HK-2 (cell line): Measurements from ENCODE around the gene IDH1.
"Not testable (repeated sequence)": the region's sequence is repeated elsewhere in the genome, so short reads cannot be mapped to it uniquely, and the experiment has no call there.

ENCODE experiments used
- DNase-seq: peaks from one replicate; pipeline ENCODE4 v3.0.0-alpha.2; 2018; ENCODE audit not compliant: unreplicated experiment

Gene IDH1

DNA sequence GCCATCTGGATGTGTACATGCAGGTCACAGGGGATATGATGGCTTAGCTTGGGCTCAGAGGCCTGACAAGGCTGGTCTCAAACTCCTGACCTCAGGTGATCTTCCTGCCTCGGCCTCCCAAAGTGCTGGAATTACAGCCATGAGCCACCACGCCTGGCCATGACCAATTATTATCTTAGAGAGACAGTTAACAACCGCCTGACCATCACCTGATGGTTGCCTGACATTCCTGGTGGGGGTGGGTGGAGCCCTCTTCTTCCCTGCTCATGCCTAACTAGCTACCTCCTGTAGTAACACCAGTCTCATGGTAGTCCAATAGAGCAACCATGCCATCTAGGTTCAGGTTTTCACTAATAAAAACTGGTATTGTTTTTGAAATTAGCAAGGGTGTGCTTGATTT lies 33.0 kb downstream of the IDH1 start:
- not testable (repeated sequence) for DNase-seq

DNA sequence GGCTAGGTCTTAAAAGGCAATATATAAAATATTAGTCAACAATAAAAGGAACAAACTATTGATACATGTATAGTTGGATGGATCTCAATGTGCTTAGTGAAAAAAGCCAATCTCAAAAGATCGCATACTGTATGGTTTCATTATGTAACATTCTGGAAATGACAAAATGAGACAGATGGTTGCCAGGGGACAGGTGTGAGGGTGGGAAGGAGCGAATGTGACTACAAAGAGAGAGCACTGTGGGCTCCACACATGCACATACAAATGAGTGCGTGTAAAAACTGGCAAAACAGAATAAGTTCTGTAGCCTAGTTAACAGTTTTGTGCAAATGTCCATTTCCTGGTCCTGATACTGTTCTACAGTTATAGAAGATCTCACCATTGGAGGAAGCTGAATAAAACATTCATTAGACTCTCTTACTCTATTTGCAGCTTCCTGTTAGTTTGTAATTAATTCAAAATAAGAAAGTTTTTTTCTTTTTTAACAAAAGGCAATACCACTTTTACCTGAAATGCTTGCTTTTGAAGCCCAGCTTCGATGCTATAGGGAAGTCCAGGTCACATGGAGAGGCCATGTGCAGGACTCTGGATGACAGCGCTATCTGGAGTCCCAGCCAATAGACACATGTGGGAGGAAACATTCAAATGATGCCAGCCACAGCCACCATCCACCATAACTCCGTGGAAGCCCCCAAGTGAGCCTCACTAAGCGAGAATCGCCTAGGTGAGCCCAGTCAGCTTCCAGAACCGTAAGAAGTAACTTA lies 44.0 kb downstream of the IDH1 start:
- DNase-seq, result no peak

DNA sequence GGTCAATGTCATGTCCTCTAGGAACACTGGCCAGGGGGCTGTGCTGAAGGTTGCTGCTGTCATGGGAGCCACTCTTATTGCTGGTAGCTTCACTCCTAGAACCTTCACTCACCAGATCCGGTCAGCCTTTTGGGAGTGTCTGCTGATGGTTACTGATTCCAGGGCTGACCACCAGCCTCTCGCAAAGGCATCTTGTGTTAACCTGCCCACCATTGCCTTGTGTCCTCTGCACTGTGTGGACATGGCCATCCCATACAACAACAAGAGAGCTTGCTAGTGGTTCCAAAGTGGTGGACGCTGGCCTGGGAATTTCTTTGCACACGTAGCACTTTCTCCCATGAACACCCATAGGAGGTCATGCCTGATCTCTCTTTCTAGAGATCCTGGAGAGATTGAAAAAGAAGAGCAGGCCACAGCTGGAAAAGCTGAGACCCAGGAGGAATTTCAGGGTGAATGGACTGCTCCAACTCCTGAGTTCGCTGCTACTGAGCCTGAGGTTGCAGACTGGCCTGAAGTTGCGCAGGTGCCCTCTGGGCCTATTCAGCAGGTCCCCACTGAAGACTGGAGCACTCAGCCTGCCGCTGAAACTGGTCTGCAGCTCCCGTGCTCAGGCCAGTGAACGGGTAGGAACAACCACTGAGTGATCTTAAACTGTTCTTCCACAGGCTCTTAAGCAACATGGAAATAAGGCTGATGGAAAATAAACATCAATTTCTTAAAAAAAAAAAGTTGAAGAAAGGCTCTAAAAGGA lies 46.4 kb downstream of the IDH1 start:
- DNase-seq, result no peak

DNA sequence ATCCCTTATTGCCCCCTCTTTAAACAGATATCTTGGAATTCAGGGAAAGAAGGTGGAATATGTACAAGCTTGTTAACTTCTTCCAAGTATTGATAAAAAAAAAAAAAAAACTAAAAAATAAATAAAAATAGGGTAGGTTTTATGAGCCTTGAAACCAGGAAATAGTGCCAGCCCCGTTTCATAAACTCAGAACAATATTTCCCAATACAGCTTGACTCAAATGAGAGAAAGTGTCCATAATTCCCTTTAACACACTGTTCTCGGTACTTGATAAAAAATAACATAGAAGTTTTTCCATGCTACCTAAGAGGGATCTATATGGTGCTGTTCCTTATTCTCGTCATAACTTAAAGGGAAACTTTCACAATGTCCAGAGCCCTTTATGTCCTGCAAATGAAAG lies 47.1 kb downstream of the IDH1 start:
- DNase-seq, result no peak

DNA sequence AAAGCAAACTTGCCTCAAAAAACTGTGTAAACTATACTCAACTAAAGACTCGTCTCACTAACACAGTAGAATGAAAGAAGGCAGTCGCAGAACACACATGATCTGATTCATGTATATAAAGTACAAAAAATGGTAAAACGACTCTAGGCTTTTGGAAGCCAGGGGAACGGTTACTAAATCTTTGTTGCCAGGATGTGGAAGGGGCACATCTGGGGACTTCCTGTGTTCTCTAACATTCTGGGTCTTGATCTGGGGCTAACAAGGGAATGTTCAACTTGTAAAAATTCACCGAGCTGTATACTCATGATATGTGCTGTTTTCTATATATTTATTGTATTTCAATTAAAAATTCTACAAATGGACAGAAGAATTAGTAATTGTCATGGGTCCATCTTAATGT lies 50.7 kb downstream of the IDH1 start:
- DNase-seq, result no peak

DNA sequence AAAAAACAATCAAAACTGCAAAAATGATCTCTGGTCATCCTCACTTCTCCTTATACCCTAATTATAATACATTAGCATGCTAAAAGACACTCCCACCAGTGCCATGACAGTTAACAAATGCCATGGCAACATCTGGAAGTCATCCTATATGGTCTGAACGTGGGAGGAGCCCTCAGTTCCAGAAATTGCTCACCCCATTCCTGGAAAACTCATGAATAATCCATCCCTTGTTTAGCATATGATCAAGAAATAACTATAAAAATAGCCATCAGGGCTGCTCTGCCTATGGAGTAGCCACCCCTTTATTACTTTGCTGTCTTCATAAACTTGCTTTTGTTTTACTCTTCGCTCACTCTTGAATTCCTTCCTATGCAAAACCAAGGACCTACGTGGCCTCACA lies 59.3 kb downstream of the IDH1 start:
- no peak for DNase-seq

DNA sequence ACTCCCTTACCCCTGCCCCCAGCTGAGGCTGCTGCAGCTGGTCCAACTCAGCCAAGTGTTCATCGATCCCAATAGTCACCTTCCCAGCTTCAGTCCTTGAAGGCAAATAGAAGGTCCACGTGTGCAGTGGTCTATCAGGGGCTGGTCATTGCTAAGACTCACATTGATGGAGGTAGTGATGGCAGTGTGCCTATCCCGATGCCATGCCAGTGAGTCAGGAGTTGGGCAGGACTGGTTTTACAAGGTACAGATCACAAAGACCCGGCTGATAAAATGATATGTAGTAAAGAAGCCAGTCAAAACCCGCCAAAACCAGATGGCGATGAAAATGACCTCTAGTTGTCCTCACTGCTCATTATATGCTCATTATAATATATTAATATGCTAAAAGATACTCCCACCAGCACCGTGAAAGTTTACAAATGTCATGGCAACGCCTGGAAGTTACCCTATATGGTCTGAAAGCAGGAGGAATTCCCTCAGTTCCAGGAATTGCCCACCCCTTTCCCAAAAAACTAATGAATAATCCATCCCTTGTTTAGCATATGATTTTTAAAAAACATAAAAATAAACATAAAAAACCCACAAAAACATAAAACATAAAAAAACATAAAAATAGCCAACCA lies 62.1 kb downstream of the IDH1 start:
- DNase-seq, result no peak

DNA sequence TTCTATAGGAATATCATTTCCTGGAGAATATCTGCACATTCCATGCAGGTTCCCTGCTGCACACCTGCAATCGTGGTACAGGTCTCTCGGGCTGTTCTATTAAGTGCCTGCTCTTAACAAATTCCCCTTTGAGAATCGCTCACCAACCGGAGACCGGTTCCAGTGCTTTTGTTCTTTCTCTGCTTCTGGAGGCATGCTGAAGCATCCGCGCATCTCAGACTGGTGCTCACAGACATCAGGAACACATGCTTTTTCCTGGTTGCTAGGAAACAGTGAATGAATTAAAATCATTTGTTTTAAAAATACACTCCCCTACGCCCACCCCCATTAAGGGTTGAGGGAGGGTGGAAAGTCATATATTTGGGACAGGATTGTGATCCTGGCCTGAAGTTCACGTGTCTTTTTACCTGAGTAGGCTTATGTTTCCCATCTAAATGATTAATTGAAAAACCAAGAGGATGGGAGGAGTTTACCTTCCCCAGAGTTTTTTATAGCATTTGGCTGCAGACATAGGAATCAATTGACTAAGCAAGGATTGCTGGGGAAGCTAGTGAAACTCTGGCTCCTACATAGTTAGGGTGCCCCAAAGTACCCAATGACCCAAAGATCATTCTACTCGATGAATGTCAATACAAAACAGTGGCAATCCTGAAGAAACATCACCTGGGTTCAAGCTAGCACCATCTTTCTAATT lies 64.9 kb downstream of the IDH1 start, which contains the start of gene C2orf80:
Gene C2orf80, minus strand, starts transcription at position 221 of the 694 bp plus-strand sequence. CDS start 3,044 bp downstream, outside the sequence.
- no peak for DNase-seq

DNA sequence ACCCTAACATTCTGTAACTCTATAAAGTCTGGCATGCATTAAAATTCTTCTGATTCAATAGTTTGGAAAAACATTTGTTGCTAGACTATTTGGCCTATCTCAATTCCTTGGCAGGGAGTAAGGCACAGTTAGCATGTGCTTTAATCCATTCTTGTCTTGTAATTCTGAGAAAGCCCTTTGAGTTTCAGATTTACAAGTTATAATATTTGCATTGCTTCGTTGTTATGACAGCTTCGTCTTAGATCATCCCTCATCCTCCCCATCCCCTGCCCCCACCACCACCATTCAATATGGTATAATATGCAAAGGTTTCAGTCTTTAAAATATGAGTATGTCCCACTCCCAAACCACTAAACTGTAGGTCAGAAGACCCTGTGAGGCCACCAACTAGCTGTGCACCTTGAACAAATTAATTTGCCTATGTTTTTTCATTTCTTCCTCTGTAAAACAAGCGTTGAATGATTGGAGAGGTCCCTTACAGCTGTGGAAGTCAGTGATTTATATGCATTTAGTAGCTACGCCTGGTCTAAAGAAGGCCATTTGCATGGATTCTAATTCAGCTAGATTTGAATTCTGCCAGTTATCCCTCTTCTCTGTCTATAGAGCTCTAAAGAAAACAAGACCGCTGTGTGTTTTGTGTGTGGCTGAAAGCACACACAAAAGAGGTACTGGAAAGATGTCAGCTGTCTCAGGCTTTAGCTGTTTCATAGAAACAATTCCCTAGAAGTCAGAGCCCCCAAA lies 65.6 kb downstream of the IDH1 start:
- DNase-seq, result no peak

DNA sequence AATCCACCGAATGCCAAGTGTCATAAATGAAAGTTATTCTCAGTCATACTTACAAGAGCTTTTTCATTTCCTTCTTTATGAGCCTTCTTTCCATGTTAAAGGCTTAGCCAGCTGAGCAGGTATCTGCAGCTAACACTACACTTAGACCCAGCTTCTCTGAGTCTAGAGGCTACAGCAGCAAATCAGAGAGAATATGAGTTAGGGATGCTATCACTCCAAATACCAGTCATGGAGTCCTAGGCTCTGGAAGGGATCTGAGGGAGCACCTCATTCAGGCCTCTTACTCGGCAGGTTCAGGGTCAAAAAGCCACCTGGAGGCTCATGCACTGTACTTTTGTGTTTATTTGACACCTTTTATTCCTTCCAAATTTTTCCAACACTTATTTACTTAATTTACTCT lies 68.0 kb downstream of the IDH1 start:
- DNase-seq, result no peak

DNA sequence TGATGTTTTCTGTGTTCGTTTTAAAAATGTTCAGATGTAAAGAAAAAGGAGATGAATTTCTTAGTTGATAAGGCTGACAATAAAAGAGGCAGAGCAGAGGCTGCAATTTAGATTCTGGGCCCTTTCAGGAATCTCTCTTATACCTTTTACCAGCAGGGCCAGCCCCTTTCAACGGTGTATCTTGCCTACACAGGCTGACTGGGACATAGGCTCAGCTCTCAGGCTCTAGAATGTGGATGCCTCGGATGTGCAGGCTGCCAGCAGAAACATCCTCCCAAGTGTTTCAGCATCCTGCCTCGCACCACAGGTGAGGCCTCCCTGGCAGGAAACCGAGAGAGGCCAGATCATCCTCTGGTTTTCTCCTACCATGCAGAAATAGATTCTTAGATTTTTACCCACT lies 68.4 kb downstream of the IDH1 start:
- DNase-seq, result no peak
